Ishikawa (cell line): ENCODE measurements around the gene COL23A1.

ENCODE experiments used
- CEBPB ChIP-seq: IDR thresholded peaks from 2 replicates; pipeline ENCODE4 v1.6.1; 2012
- CREB1 ChIP-seq: IDR thresholded peaks from 2 replicates; pipeline ENCODE4 v1.6.1; 2012; ENCODE audit warnings: low read depth
- EGR1 ChIP-seq: IDR thresholded peaks from 2 replicates; pipeline ENCODE4 v1.6.1; 2012
- EP300 ChIP-seq: IDR thresholded peaks from 2 replicates; pipeline ENCODE4 v1.6.1; 2012; ENCODE audit warnings: borderline replicate concordance
- FOXM1 ChIP-seq: IDR thresholded peaks from 2 replicates; pipeline ENCODE4 v1.6.1; 2012; ENCODE audit warnings: low read depth, borderline replicate concordance
- NFIC ChIP-seq: IDR thresholded peaks from 2 replicates; pipeline ENCODE4 v1.6.1; 2012
- RAD21 ChIP-seq: IDR thresholded peaks from 2 replicates; pipeline ENCODE4 v1.6.1; 2012; ENCODE audit warnings: low read depth
- TAF1 ChIP-seq: IDR thresholded peaks from 2 replicates; pipeline ENCODE4 v1.6.1; 2012; ENCODE audit warnings: low read depth, mild to moderate bottlenecking
- TCF12 ChIP-seq: IDR thresholded peaks from 2 replicates; pipeline ENCODE4 v1.6.1; 2012; ENCODE audit warnings: low read depth
- TEAD4 ChIP-seq: IDR thresholded peaks from 2 replicates; pipeline ENCODE4 v1.6.1; 2012
- YY1 ChIP-seq: IDR thresholded peaks from 2 replicates; pipeline ENCODE4 v1.6.1; 2012; ENCODE audit warnings: low read depth
- ZBTB7A ChIP-seq: IDR thresholded peaks from 2 replicates; pipeline ENCODE4 v1.6.1; 2012; ENCODE audit warnings: low read depth
- TF ChIP-seq, protein P1 (sequence below): IDR thresholded peaks from 2 replicates; pipeline ENCODE4 v1.6.1; 2012
- TF ChIP-seq, protein P2 (sequence below): IDR thresholded peaks from 2 replicates; pipeline ENCODE4 v1.6.1; 2012
- TF ChIP-seq, protein P3 (sequence below): IDR thresholded peaks from 2 replicates; pipeline ENCODE4 v1.6.1; 2012; ENCODE audit warnings: low read depth, mild to moderate bottlenecking

The COL23A1 gene

DNA sequence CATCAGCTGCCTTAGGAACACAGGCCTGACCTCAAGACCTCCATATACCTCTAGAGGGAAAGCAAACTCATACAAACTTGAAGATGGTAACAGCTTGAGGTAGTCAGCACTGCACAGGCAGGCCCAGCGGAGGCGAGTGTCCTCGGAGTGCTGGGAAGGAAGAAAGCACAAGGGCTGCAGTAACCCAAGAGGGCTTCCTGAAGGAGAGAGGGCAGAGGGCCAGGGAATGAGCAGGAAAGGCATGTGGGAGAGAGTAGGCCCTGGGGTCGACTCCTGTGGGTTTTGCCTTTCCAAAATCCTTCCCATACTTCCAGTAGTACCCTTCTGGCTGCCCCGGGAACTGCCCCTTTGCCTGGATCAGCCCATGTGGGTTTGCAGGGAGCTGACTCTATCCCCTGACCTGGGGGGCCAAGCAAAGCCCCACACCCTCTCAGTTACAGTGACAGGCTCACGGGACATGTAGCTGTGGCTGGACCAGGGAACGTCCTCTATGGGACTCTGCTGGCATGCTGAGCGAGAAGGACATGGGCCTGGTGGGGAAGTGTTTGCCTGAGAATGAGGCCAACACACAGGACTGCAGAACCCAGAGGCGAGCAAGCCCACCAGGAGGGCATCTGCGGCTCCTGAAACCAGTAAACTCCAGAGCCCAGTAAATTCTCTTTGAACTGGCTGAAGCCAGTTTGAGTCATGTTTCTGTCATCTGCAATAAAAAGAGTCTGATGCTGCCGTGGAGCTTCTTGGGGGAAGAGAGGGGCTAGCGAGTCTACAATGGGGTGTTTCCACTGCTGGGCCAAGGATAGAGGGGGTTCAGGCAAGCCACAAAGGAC lies 64.1 kb downstream of the COL23A1 start:
- TF ChIP-seq EGR1 (no peak), CEBPB (no peak), TCF12 (no peak), NFIC (no peak), YY1 (no peak), FOXM1 (no peak), RAD21 (no peak), ZBTB7A (no peak), EP300 (no peak), TEAD4 (no peak), TAF1 (no peak), CREB1 (no peak)
- TF ChIP-seq, protein P1, sequence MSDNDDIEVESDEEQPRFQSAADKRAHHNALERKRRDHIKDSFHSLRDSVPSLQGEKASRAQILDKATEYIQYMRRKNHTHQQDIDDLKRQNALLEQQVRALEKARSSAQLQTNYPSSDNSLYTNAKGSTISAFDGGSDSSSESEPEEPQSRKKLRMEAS = no peak
- TF ChIP-seq, protein P2, sequence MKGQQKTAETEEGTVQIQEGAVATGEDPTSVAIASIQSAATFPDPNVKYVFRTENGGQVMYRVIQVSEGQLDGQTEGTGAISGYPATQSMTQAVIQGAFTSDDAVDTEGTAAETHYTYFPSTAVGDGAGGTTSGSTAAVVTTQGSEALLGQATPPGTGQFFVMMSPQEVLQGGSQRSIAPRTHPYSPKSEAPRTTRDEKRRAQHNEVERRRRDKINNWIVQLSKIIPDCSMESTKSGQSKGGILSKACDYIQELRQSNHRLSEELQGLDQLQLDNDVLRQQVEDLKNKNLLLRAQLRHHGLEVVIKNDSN = no peak
- TF ChIP-seq, protein P3, sequence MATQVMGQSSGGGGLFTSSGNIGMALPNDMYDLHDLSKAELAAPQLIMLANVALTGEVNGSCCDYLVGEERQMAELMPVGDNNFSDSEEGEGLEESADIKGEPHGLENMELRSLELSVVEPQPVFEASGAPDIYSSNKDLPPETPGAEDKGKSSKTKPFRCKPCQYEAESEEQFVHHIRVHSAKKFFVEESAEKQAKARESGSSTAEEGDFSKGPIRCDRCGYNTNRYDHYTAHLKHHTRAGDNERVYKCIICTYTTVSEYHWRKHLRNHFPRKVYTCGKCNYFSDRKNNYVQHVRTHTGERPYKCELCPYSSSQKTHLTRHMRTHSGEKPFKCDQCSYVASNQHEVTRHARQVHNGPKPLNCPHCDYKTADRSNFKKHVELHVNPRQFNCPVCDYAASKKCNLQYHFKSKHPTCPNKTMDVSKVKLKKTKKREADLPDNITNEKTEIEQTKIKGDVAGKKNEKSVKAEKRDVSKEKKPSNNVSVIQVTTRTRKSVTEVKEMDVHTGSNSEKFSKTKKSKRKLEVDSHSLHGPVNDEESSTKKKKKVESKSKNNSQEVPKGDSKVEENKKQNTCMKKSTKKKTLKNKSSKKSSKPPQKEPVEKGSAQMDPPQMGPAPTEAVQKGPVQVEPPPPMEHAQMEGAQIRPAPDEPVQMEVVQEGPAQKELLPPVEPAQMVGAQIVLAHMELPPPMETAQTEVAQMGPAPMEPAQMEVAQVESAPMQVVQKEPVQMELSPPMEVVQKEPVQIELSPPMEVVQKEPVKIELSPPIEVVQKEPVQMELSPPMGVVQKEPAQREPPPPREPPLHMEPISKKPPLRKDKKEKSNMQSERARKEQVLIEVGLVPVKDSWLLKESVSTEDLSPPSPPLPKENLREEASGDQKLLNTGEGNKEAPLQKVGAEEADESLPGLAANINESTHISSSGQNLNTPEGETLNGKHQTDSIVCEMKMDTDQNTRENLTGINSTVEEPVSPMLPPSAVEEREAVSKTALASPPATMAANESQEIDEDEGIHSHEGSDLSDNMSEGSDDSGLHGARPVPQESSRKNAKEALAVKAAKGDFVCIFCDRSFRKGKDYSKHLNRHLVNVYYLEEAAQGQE = no peak

DNA sequence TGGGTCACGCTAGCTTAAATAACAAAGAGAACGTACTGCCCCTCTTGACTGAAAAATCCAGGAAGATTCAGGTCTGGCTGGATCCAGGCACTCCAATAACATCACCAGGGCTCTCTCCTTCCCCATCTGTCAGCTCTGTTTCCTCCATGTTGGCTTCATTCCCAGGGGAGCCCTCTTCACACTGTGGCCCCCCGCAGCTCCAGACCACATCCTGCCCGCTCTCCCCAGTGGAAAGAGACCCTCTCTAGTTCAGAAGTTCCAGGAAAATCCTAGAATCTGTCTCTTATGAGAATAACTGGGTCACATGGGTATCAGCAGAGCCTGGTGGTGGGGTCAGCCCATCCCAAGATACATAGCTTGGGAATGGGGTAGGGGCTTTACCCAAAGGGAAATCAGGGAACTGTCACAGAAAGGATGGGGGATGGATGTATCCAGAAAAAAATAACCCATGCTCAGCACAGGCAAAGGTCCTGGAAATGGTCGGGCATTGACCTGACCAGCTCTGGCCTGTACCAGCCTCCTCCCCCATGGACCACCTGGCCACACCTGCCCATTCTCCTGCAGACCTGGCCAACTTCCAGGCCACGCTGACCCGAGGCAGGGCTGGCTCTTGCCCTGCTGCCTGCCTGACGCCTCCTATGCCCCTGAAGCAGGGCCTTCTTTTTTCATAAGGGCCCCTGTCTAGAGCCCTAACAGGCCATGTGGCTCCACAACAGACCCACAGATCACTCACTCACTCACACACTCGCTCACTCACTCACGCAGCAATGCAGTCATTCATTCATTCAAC lies 65.9 kb downstream of the COL23A1 start:
- TF ChIP-seq CEBPB (no peak), FOXM1 (no peak), YY1 (no peak), TAF1 (no peak), NFIC (no peak), CREB1 (no peak), ZBTB7A (no peak), TCF12 (no peak), TEAD4 (no peak)
- TF ChIP-seq, protein P3 = no peak

DNA sequence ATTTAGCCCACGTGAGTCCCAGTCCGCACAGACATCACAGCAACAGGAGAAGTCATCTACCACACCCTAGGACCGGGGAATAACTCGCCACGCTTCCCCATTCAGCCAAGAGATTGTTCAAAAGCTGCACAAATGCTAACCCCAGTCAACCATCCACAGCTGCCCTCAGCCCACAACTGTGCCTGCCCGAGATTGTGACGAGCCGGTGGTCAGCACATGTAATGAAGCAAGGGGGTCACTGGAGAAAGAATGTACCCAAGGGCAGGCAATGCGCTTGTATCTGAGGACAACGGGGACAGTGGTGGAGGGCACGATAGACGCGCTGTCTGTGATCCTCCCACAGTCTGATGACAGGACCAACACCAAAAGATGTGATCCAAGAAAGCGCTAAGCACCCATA lies 67.8 kb downstream of the COL23A1 start:
- TF ChIP-seq EP300 = no peak
- TF ChIP-seq, protein P3 = no peak

DNA sequence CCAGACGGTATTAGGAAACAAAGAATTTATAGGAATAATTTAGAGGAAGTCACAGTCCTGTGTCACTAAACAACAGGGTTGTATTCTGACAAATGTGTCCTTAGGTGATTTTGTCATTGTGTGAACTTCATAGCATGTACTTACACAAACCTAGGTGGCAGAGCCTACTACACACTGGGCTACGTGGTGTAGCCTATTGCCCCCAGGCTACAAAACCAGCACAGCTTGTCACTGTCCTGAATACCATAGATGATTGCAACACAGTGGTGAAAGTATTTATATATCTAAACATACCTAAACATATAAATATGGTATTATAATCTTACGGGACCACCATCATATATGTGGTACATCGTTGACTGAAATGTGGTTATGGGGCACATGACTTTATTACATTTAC lies 69.3 kb downstream of the COL23A1 start:
- no peak for TF ChIP-seq RAD21
- TF ChIP-seq FOXM1 = no peak
- TF ChIP-seq, protein P1 = no peak
- TF ChIP-seq EP300 = no peak
- no peak for TF ChIP-seq CEBPB
- TF ChIP-seq NFIC = no peak
- no peak for TF ChIP-seq TEAD4
- TF ChIP-seq, protein P3 = no peak
- TF ChIP-seq TCF12 = no peak
- TF ChIP-seq ZBTB7A = no peak
- no peak for TF ChIP-seq YY1
- TF ChIP-seq, protein P2 = no peak
- no peak for TF ChIP-seq TAF1
- TF ChIP-seq EGR1 = no peak
